ENCODE results near the gene LRWD1. TPM values are rescaled to one million over a fixed set of nuclear protein-coding genes. Genes with fewer than 3 reads are reported as not detected.

LRWD1 gene
- total RNA-seq, 2 donors from 2014 or later: 12.8 to 57.7 TPM

DNA sequence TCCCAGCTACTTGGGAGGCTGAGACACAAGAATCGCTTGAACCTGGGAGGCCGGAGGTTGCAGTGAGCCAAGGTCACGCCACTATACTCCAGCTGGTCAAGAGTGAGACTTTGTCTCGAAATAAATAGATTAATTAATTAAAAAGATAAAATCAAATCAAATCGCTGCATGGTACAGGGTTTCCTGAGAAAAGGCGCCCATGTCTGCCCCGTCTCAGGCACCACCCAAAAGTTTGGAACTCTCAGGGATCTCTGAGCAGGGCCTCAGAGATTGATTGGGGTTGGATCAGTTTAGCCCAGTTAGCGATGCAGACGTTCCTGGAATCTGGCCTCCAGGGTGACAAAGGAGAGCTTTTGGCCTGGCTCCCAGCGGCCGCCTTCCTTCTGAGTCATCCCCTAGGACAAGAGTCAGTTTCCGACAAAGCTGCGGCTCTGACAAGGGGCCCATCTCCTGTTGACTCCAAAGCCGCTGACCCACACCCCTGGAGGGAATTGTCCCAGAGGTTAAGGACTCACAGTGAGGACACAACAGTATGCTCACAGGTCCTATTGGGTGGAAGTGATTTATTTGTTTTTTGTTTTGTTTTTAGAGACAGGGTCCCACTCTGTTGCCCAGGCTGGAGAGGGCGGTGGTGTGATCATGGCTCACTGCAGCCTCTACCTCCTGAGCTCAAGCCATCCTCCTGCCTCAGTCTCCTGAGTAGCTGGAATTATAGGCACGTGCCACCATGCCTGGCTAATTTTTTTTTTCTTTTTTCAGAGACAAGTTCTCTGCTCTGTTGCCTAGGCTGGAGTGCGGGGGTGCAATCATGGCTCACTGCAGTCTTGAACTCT is 24.6 kb upstream of the LRWD1 start:
- peak; percentile 61 for DNase-seq (ENCODE audit: low spot score)
- intact Hi-C loops (cut with DNase I): no loop called here
- Histone ChIP-seq H3K27me3 (replicated peaks; ENCODE audit: insufficient read depth) (no peaks in the 10 kb centered on the region), H3K27ac (no peak overlapping the region), H3K9me3 (no peaks in the 10 kb centered on the region), H3K4me3 (no peak overlapping the region), H3K4me1 (replicated peaks) (no peaks in the 10 kb centered on the region), H3K36me3 (no peaks in the 10 kb centered on the region)
- no peak for TF ChIP-seq POLR2A (IDR thresholded peaks at IDR 0.05)
- TF ChIP-seq, protein P1, sequence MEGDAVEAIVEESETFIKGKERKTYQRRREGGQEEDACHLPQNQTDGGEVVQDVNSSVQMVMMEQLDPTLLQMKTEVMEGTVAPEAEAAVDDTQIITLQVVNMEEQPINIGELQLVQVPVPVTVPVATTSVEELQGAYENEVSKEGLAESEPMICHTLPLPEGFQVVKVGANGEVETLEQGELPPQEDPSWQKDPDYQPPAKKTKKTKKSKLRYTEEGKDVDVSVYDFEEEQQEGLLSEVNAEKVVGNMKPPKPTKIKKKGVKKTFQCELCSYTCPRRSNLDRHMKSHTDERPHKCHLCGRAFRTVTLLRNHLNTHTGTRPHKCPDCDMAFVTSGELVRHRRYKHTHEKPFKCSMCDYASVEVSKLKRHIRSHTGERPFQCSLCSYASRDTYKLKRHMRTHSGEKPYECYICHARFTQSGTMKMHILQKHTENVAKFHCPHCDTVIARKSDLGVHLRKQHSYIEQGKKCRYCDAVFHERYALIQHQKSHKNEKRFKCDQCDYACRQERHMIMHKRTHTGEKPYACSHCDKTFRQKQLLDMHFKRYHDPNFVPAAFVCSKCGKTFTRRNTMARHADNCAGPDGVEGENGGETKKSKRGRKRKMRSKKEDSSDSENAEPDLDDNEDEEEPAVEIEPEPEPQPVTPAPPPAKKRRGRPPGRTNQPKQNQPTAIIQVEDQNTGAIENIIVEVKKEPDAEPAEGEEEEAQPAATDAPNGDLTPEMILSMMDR (IDR thresholded peaks at IDR 0.05): no peak
- no peak for TF ChIP-seq POLR2AphosphoS5 (IDR thresholded peaks at IDR 0.05)
- 65% methylated on average over 17 of the region's 17 CpGs for WGBS

DNA sequence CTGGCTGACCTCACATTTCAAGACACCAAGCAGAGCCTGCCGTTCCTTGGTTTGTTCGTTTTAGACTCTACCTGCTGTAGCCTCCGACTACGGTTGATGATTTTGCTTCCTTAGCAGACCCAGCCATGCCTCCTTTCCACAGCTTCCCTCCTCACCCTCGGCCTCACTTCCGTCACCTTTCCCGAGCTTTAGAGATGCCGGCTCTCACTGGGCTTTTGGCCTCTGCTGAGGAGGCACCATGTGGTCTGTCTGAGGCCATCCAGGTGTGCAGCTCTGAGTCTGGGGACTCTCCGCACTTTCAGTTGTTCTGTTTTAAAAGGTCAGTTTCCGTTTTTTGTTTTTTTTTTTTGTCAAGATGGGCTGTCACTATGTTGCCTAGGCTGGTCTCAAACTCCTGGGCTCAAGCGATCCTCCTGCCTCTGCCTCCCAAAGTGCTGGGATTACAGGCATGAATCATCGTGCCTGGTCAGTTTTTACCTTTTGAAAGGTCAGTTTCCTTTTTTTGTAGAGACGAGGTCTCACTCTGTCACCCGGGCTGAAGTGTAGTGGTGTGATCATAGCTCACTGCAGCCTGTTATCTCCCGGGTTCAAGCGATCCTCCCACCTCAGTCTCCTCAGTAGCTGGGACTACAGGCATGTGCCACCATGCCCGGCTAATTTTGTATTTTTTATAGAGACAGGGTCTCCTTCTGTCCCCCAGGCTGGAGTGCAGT is 19.7 kb upstream of the LRWD1 start:
- no peaks in the 10 kb centered on the region for H3K4me1 ChIP-seq (replicated peaks)
- intact Hi-C loops (cut with DNase I): no loop called here

DNA sequence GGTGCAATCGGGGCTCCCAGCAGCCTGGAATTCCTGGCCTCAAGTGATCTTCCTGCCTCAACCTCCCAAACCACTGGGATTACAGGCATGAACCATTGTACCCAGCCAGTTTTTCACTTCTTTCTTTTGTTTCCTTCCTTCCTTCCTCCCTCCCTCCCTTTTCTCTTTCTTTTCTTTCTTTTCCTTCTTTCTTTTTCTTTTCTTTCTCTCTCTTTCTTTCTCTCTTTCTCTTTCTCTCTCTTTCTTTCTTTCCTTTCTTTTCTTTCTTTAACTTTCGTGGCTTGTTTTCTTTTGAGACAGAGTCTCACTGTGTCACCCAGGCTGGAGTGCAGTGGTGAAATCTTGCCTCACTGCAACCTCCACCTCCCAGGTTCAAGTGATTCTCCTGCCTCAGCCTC is 19.1 kb upstream of the LRWD1 start:
- H3K9me3 ChIP-seq: no peaks in the 10 kb centered on the region
- TF ChIP-seq POLR2AphosphoS5 (IDR thresholded peaks at IDR 0.05): no peak
- no peak for TF ChIP-seq POLR2A (IDR thresholded peaks at IDR 0.05)
- TF ChIP-seq, protein P1 (IDR thresholded peaks at IDR 0.05): no peak
- 45% methylated on average over 2 of the region's 2 CpGs for WGBS
- H3K27ac ChIP-seq: no peak overlapping the region
- H3K4me1 ChIP-seq (replicated peaks): no peaks in the 10 kb centered on the region
- intact Hi-C loops (cut with DNase I): no loop called here
- H3K27me3 ChIP-seq (replicated peaks; ENCODE audit: insufficient read depth): no peaks in the 10 kb centered on the region
- H3K4me3 ChIP-seq: no peak overlapping the region
- no peak for DNase-seq (ENCODE audit: low spot score)
- no peaks in the 10 kb centered on the region for H3K36me3 ChIP-seq

More for the DNA sequence above, 19.7 kb upstream of the LRWD1 start:
- Histone ChIP-seq H3K36me3 (no peaks in the 10 kb centered on the region), H3K27me3 (replicated peaks; ENCODE audit: insufficient read depth) (no peaks in the 10 kb centered on the region), H3K4me3 (no peak overlapping the region), H3K27ac (no peak overlapping the region), H3K9me3 (no peaks in the 10 kb centered on the region)
- 91% methylated on average over 17 of the region's 17 CpGs for WGBS
- no peak for DNase-seq (ENCODE audit: low spot score)
- TF ChIP-seq POLR2AphosphoS5 (IDR thresholded peaks at IDR 0.05) (no peak), POLR2A (IDR thresholded peaks at IDR 0.05) (no peak)
- TF ChIP-seq, protein P1 (IDR thresholded peaks at IDR 0.05): no peak

DNA sequence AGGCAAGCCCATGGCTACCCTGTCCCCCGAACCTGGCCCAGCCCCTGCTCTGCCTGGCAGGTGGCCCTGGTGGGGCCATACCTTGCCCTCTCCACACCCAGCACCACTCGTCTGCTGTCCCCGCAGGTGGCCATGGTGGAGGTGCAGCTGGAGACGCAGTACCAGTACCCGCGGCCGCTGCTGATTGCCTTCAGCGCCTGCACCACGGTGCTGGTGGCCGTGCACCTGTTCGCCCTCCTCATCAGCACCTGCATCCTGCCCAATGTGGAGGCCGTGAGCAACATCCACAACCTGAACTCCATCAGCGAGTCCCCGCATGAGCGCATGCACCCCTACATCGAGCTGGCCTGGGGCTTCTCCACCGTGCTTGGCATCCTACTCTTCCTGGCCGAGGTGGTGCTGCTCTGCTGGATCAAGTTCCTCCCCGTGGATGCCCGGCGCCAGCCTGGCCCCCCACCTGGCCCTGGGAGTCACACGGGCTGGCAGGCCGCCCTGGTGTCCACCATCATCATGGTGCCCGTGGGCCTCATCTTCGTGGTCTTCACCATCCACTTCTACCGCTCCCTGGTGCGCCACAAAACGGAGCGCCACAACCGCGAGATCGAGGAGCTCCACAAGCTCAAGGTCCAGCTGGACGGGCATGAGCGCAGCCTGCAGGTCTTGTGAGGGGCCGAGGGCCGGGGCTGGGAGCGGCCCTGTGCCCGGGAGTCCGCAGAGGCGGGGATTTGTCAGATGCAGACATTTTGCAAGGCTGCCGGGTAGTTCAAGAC is 18.2 kb upstream of the LRWD1 start:
- H3K4me1 ChIP-seq (replicated peaks): no peaks in the 10 kb centered on the region
- no peak for DNase-seq (ENCODE audit: low spot score)
- no peaks in the 10 kb centered on the region for H3K9me3 ChIP-seq
- no peaks in the 10 kb centered on the region for H3K27me3 ChIP-seq (replicated peaks; ENCODE audit: insufficient read depth)
- H3K4me3 ChIP-seq: no peak overlapping the region
- H3K27ac ChIP-seq: no peak overlapping the region
- 96% methylated on average over 39 of the region's 41 CpGs for WGBS
- TF ChIP-seq, protein P1 (IDR thresholded peaks at IDR 0.05): no peak
- TF ChIP-seq POLR2A (IDR thresholded peaks at IDR 0.05) (no peak), POLR2AphosphoS5 (IDR thresholded peaks at IDR 0.05) (no peak)
- intact Hi-C loops (cut with DNase I): no loop called here
- no peaks in the 10 kb centered on the region for H3K36me3 ChIP-seq

Data from prostate gland (tissue), 2 donors.